Daoy (cell line): ENCODE measurements around the gene GOLPH3. TPM values are rescaled to one million over a fixed set of nuclear protein-coding genes. Genes with fewer than 3 reads are reported as not detected.
"Not testable (repeated sequence)": the region's sequence is repeated elsewhere in the genome, so short reads cannot be mapped to it uniquely, and the experiment has no call there.

Experiments used
- DNase-seq: peaks from one replicate; pipeline ENCODE4 v3.0.0-alpha.2; 2015; ENCODE audit warnings: low read depth
- total RNA-seq: library from RNA; depleted of rRNA; stranded (reverse); fragments of >200 nt; shearing (Covaris generic); gene quantifications from 2 replicates; pipeline ENCODE4 v1.2.3, GENCODE V29; 2014

The GOLPH3 gene
- total RNA-seq, 1 experiment from 2014 or later: 54.3 TPM

DNA sequence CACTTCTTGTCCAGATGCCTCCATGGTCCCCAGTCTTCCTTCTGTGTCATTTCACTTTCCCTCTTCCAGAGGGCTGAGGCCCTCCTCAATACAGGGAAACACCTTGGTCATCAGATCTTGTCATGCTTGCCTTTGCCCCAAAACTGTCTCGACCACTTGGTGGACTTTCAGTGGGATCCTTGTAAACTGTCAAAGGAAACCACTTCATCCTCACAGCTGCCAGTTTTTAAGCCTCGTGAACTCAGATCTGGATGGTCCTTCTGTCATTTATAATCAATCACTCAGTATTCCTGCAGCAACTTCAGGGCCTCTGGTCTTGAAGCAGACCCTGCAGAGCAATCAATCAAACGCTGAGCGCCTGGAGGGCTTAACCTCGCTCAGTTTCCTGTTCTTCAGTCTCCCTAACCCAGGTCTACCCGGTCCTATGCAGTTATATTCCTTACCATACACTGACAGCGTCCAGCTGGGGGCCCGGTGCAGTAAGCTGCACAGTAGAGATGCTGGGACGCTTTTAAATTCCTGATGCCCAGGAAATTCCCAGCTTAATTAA lies 74.6 kb downstream of the GOLPH3 start:
- DNase-seq: no peak

DNA sequence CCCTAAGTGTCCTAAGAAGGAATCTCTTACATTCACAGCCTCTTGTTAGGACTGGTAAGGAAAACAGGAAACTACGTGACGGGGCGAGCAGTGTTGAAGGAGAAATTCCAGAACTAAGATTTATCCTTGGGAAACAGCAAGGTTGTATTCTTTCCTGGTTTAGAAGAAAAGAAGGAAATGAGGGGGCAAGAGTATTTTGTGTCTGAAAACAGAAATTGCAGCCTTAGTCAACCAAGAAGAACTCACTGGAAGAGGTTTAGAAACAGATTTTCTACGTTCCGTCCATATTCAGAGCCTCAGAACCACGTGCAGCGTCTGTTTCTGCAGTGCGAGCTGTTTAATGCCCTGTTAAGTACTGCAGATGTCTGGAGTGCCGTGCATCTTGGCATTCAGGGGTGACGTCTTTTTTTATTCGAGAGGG lies 75.2 kb downstream of the GOLPH3 start:
- no peak for DNase-seq

DNA sequence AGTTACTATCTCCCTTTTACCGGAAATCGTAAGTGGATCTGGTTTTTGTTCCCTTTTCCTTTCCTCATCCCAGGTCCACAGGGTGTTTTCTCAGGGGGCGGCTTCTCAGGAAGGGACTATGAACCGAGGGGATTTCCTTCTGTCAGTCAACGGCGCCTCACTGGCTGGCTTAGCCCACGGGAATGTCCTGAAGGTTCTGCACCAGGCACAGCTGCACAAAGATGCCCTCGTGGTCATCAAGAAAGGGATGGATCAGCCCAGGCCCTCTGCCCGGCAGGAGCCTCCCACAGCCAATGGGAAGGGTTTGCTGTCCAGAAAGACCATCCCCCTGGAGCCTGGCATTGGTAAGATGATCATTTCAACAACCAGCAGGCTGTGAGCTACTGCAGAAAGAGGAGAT lies 75.8 kb downstream of the GOLPH3 start:
- no peak for DNase-seq

DNA sequence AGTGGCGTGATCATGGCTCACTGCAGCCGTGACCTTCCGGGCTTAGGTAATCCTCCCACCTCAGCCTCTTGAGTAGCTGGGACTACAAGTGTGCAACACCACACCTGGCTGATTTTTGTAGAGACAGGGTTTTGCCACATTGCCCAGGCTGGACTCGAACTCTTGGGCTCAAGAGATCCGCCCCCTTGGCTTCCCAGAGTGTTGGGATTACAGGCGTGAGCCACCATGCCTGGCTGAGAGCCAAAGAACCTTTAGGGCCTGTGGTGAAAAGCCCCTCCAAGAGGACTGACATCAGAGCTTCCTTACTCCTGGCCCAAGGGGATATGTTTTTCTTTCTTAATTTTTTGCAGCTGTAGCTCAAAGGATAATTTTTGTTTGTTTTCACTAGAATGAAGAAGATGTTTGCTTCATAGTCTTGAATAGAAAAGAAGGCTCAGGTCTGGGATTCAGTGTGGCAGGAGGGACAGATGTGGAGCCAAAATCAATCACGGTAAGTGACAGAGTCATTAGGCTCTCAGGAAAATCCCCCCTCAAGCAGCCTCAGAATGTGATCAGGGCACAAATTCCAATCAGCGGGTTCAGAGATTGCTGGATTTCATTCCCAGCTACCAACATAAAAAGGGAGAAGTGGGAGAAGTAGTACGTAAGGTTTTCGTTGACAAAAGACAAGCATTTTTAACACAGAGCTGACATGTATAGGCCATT lies 77.1 kb downstream of the GOLPH3 start:
- no peak for DNase-seq

DNA sequence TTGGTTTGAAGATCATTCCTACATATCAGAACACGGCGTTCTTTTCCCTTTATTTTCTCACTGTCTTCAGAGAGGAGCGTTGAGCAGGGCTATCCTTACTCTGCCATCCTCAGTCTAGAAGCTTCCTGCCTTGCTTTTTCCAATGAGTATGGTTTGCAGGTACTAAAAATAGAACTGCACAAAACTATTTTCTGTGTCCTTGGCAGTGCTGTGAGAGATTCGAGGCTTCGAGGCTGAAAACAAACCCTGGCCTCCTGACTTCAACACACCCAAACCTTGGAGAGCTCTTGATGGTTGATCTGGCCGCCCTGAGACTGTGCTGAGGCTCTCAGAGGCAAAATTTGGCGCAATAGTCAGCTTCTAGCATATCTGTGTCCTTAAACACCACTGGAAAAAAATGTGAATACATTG lies 78.9 kb downstream of the GOLPH3 start:
- no peak for DNase-seq

DNA sequence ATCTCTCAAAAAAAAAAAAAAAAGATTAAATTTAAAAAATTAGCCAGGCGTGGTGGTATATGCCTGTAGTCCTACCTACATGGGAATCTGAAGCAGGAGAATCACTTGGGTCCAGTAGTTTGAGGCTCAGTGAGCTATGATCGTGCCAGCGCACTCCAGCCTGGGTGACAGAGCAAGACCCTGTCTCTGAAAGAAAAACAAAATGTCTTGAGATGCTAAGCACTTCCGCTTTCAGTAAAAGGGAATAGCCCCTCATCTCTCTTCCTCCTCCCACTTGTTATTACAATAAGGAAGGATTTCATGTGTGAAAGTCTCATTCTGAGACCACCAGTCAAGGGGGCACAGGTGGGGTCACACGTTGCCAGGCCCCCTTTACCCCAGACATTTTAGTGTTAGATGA lies 79.4 kb downstream of the GOLPH3 start:
- no peak for DNase-seq

DNA sequence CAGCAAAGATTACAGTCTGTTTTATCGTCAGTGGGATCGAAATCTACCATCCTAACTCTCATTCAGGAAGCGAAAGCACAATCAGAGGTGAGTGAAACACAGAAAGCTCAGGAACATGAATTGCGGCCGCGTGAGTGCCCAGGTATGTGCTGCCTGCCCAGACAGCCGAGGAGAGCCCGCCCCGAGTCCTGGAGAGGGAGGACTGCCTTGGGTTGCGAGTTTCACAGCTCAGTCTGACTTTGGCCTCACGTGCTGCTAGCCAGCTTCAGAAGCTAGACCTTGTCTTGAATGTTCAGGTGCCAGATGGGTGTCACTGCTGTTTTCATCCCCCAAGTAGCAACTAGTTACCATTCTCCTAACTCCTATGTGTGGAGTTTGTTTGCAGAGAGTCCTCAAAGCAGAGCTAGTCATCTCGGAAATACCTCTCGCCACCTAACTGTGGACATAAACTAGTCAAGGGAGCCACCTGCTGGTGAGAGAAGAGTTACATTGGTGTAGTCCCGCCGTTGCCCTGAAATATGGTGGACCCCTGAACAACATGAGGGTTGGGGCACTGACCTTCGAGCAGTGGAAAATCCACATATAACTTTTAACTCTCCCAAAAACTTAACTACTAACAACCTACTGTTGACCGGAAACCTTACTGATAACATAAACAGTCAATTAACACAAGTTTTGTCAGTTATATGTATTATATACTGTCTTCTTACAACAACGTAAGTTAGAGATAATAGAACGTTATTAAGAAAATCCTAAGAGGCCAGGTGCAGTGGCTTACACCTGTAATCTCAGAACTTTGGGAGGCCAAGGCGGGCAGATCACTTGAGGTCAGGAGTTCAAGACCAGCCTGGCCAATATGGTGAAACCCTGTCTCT lies 80.9 kb downstream of the GOLPH3 start:
- peak; percentile 73 for DNase-seq

DNA sequence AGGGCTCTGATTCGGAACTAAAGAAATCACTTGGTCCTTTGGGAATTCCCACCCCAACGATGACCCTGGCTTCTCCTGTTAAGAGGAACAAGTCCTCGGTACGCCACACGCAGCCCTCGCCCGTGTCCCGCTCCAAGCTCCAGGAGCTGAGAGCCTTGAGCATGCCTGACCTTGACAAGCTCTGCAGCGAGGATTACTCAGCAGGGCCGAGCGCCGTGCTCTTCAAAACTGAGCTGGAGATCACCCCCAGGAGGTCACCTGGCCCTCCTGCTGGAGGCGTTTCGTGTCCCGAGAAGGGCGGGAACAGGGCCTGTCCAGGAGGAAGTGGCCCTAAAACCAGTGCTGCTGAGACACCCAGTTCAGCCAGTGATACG lies 83.4 kb downstream of the GOLPH3 start:
- DNase-seq: no peak

DNA sequence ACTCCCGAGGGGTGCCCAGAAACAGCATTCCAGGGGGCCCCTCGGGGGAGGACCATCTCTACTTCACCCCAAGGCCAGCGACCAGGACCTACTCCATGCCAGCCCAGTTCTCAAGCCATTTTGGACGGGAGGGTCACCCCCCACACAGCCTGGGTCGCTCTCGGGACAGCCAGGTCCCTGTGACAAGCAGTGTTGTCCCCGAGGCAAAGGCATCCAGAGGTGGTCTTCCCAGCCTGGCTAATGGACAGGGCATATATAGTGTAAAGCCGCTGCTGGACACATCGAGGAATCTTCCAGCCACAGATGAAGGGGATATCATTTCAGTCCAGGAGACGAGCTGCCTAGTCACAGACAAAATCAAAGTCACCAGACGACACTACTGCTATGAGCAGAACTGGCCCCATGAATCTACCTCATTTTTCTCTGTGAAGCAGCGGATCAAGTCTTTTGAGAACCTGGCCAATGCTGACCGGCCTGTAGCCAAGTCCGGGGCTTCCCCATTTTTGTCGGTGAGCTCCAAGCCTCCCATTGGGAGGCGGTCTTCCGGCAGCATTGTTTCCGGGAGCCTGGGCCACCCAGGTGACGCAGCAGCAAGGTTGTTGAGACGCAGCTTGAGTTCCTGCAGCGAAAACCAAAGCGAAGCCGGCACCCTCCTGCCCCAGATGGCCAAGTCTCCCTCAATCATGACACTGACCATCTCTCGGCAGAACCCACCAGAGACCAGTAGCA lies 83.9 kb downstream of the GOLPH3 start:
- no peak for DNase-seq

DNA sequence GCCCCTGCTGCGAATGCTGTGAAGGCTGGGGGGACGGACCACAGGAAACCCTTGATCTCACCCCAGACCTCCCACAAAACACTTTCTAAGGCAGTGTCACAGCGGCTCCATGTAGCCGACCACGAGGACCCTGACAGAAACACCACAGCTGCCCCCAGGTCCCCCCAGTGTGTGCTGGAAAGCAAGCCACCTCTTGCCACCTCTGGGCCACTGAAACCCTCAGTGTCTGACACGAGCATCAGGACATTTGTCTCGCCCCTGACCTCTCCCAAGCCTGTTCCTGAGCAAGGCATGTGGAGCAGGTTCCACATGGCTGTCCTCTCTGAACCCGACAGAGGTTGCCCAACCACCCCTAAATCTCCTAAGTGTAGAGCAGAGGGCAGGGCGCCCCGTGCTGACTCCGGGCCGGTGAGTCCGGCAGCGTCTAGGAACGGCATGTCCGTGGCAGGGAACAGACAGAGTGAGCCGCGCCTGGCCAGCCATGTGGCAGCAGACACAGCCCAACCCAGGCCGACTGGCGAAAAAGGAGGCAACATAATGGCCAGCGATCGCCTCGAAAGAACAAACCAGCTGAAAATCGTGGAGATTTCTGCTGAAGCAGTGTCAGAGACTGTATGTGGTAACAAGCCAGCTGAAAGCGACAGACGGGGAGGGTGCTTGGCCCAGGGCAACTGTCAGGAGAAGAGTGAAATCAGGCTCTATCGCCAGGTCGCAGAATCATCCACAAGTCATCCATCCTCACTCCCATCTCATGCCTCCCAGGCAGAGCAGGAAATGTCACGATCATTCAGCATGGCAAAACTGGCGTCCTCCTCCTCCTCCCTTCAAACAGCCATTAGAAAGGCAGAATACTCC lies 84.7 kb downstream of the GOLPH3 start:
- no peak for DNase-seq

DNA sequence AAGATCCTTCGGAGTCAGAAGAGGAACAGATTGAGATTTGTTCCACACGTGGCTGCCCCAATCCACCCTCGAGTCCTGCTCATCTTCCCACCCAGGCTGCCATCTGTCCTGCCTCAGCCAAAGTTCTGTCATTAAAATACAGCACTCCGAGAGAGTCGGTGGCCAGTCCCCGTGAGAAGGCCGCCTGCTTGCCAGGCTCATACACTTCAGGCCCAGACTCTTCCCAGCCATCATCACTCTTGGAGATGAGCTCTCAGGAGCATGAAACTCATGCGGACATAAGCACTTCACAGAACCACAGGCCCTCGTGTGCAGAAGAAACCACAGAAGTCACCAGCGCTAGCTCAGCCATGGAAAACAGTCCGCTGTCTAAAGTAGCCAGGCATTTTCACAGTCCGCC lies 85.9 kb downstream of the GOLPH3 start:
- DNase-seq: no peak

DNA sequence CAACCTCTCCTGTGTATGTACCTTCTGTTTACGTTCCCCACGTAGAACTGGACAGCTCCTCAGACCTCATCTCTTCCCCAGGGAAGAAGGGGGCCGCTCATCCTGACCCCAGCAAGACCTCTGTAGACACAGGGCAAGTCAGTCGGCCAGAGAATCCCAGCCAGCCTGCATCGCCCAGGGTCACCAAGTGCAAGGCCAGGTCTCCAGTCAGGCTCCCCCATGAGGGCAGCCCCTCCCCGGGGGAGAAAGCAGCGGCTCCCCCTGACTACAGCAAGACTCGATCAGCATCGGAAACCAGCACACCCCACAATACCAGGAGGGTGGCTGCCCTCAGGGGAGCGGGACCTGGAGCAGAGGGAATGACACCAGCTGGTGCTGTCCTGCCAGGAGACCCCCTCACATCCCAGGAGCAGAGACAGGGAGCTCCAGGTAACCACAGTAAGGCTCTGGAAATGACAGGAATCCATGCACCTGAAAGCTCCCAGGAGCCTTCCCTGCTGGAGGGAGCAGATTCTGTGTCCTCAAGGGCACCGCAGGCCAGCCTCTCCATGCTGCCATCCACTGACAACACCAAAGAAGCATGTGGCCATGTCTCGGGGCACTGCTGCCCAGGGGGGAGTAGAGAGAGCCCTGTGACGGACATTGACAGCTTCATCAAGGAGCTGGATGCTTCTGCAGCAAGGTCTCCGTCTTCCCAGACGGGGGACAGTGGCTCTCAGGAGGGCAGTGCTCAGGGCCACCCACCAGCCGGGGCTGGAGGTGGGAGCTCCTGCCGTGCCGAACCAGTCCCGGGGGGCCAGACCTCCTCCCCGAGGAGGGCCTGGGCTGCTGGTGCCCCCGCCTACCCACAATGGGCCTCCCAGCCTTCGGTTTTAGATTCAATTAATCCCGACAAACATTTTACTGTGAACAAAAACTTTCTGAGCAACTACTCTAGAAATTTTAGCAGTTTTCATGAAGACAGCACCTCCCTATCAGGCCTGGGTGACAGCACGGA lies 86.7 kb downstream of the GOLPH3 start:
- no peak for DNase-seq

DNA sequence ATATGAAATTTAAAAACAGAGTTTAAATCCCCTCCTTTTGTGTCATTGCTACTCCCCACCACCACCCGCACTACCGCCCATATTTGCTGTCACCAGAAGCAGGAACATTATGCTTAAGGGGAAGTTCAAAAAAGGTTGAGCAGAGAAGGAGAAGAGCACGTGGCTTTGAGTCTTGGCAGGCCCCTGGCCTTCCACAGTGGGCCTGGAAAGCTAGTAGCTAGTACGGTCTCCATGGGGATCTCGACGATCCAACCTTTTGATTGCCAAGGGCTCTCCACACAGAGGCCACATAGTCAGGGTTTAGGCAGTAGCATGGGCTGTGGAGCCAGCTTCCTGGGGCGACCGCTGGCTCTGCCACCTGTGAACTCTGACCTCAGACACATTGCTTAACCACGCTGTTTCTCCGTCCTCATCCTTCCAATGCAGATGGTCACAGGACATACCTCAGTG lies 90.1 kb downstream of the GOLPH3 start:
- no peak for DNase-seq

DNA sequence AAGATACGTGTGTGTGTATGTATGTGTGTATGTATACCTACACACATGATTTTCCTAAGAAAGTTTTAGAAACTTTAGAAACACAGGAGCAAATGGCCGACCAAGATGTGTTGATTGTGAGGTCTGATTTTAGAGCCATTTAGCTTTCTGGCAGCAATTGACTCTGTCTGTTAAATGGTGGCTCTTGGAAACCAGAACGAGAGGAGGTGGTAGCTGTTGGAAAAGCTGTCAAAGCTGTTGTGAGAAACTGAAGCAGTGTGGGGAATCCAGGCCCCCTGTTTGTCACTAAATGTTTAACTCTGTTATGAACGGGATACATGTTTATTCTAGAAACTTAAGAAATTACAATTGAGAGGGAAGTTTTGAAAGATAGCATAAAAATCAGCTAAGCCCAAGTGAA lies 91.4 kb downstream of the GOLPH3 start:
- DNase-seq: no peak

DNA sequence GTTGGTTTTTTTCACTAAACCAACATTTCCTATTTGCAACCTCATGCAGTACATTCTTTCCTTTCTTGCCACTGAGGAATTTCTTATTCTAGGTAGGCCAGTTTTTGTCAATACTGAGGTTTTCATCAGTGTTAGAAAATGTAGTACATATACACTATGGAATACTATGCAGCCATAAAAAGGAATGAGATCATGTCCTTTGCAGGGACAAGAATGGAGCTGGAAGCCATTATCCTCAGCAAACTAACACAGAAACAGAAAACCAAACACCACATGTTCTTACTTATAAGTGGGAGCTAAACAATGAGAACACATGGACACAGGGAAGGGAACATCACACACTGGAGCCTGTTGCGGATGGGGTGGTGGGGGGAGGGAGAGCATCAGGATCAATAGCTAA lies 93.6 kb downstream of the GOLPH3 start:
- DNase-seq: not testable (repeated sequence)

DNA sequence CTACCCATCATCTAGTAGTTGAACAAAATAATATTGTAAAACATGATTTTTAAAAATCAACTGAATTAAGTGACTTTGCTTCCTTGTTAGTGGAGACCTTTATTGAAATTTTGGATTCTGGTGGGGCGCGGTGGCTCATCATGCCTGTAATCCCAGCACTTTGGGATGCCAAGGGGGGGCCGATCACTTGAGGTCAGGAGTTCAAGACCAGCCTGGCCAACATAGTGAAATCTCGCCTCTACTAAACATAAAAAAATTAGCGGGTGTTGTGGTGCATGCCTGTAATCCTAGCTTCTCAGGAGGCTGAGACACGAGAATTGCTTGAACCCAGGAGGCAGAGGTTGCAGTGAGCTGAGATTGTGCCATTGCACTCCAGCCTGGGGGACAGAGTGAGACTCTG lies 95.3 kb downstream of the GOLPH3 start:
- DNase-seq: not testable (repeated sequence)

DNA sequence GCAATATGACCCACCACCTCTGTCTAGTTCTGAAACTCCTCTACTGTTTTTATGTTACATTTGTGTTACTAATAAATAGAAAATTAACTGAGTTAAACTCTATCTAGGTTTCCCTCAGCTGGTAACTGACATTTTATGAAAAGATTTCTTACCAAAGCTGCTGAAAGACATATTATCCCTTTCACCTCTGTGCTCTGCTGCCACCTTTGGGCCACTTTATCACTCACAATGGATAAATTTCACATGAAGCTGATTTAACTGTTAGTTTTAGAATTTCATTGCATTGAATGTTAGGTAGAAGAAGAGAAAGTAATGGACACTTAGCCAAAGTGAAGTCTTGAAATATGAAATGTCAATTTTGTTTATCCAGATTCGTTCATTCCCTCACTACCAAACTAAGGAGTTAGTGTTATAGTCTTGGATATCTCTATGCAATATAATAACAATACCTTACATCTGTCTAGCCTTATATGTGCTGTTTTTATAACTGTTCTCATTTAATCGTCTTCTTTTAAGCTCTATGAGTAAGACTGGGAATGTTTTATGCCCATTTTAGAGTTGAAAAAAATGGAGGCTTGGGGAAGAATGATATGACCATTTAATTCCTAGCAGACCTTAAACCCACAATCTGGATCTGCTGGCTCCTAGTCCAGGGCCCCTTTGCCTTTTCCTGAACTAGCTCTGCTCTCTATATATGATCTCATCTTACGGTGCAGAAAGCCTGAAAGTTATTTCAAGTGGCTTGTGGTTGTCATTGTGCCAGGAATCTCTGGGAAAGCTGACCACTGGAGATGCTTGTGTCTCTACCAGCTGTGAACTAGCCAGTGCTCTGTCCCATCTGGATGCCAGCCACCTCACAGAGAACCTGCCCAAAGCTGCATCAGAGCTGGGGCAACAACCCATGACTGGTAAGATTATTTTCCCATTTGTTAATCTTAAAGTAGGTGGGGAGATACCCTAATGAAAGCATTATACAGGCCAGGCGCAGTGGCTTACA lies 97.1 kb downstream of the GOLPH3 start:
- DNase-seq: peak; percentile 58
